ENCODE results near the gene KRTAP10-1.
"Not testable (repeated sequence)": the region's sequence is repeated elsewhere in the genome, so short reads cannot be mapped to it uniquely, and the experiment has no call there.

The KRTAP10-1 gene, protein sequence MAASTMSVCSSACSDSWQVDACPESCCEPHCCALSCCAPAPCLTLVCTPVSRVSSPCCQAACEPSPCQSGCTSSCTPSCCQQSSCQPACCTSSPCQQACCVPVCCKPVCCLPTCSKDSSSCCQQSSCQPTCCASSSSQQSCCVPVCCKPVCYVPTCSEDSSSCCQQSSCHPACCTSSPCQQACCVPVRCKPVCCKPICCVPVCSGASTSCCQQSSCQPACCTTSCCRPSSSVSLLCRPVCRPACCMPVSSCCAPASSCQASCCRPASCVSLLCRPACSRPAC

DNA sequence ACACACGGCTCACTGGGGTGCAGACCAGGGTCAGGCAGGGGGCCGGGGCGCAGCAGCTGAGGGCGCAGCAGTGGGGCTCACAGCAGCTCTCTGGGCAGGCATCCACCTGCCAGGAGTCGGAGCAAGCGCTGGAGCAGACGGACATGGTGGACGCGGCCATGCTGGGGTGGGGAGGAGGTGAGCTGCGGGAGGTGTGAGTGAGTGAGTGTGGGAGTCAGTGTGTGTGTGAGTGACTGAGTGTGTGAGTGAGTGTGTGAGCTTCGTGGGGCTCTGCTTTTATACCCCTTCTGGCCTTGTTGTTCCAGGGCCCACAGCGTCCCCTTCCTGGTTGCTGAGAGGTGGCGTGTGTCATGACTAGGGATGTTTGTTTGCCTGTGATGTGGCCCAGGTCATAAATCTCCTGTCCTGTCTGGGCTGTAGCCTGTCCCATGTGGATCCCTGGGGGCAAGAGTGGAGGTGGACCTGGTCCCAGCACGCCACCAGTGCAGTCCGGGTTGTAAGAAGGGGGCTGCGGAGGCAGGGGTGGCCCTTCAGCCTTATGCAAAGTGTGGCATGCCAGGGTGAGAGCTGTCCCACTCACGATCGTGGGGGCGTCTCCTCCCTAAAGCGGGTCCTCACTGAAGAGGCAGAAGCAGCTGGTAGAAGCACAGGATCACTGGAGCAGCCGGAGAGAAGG lies at the start of gene KRTAP10-1:
Gene KRTAP10-1 (minus strand): TSS at position 205 of the 676 bp plus-strand sequence. CDS start 45 bp downstream, at position 160.
- no peak for DNase-seq

DNA sequence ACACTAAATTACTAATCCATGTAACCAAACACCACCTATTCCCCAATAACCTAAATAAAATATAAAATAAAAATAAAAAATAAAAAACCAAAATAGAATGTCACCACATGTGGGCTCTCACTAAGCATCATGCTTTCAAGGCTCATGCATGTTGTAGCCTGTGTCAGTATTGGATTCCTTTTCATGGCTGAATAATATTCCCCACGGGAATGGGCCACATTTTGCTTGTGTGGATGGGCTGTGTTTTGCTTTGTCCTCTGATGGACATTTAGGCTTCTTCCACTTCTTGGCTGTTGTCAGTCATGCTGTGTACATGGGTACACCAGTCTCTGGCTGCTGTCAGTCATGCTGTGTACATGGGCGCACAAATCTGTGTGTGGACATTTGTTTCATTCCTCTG lies 49.1 kb upstream of the KRTAP10-1 start:
- no peak for DNase-seq

DNA sequence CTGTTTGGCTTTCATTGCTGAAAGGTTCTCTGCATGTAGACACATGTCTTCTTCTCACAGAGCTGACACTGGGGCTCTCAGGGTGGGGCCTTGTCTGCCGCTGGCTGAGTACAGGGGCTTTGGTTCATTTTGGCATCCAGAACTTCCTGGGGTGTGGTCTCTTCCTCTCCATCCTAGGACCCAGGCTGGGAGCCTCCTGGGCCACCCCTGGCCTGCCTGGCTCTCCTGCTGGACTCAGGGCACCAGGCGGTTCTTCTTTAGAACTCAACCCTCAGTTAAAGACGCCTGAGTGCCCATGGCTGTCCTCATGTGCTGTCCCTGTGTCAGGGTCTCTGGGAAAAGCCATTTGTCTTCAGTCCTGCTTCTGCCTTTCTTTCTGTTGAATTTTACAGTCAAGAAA lies 45.9 kb upstream of the KRTAP10-1 start:
- DNase-seq = no peak

DNA sequence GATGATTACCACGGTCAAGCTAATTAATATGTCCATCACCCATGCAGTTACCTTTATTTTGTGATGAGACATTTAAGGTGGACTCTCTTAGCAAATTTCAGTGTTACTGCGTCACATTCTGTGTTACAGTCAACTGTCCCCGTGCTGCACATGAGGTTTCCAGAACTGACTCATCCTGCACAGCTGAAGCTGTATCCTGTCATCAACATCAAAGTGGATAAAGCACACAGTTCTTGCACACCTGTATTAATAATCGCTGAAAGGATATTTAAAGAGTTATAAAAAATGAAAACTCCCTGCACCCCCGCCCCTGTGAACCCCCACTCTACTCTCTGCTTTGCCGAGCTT lies 43.8 kb upstream of the KRTAP10-1 start:
- DNase-seq = no peak

DNA sequence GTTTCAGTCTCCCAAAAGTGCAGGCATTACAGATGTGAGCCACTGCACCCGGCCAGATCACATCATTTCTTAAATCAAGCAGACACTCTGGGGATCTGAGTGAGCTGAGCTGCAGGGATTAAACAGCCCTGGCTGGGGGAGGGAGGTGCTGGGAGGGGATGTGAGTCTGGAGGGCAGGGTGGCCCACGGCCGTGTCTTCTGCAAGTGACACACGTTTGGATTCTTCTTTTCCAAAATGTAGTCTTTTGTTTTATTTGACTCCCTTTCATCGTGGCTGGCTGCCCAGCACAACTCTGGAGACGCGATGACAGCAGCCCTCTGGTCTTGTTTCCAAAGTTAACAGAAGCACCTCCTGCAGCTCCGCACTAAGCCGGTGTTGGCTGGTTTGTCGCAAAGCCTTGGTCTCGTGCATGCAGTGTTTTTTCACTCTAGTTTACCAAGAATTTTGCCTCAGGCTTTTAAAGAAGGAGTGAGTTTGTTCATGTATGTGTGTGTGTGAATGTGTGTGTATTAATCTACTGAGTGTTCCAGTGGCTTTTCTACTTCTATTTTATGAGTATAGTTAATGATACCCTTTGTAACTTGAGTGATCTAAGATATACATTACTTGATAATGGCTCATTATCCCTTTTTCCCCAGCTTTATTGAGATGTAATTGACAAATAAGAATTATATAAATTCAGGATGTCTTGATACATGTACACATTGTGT lies 43.2 kb upstream of the KRTAP10-1 start:
- DNase-seq = no peak

DNA sequence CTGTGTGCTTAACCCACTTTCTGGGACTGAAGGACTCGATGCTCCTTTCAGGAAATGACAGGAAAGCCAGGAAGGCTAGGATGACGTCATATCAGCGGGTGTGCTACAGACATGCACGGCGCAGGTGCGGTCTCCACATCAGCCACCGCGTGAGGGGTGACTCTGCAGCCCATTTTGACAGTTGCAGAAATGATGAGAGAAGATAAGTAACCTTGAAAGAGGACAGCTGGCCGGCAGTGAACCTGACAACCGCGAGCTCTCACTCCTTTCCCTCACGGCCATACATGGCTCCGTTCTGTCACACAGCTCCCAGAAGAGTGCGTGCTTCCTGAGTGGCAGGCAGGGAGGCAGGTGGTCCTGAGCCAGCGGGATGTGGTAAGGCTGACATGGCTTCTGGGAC lies 42.1 kb upstream of the KRTAP10-1 start:
- DNase-seq = no peak

DNA sequence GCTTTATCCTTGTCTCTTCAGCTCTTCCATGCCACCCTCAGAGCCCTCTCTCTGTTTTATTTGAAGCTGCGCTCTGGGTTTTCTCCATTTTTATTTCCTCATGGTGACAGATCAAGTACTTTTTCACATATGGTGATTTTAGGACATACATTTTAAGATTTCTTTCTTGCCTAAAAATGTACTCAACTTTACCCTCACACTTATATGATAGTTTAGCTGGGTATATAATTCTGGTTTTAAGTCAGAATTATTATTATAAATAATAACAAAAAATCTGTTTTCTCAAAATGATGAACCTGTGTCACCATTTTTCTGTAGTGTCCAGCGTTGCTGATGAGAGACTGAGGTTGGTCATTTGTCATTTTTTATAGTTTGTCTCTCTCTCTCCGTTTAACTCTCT lies 41.2 kb upstream of the KRTAP10-1 start:
- DNase-seq = no peak

DNA sequence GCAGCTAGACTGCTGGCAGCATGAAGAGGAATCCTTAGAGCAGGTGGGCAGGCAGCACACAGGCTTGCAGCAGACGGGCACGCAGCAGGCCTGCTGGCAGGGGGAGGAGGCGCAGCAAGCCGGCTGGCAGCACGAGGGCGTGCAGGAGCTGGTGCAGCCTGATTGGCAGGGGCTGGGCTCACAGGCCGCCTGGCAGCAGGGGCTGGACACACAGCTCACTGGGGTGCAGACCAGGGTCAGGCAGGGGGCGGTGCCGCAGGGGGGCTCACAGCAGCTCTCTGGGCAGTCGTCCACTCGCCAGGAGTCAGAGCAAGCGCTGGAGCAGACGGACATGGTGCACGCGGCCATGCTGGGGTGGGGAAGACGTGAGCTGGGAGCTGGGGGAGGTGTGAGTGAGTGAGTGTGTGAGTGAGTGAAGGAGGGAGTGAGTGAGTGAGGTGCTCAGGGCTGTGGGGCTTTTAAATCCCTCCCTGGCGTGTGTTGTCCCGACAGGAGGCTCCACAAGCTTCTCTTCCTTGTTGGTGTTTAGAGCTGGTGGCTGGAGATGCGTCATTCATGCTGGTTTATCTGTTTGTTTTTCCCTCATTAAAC lies 40.3 kb upstream of the KRTAP10-1 start, which contains the start of gene KRTAP10-5:
Gene KRTAP10-5 (minus strand): TSS at position 374 of the 591 bp plus-strand sequence. CDS start 26 bp downstream, at position 348.
- not testable (repeated sequence) for DNase-seq

DNA sequence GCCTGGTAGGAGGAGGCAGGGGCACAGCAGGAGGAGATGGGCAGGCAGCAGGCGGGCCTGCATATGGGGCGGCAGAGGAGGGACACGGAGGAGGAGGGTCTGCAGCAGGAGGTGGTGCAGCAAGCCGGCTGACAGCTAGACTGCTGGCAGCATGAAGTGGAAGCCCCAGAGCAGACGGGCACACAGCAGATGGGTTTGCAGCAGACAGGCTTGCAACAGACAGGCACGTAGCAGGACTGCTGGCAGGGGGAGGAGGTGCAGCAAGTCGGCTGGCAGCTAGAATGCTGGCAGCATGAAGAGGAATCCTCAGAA lies 39.8 kb upstream of the KRTAP10-1 start:
- DNase-seq = no peak

DNA sequence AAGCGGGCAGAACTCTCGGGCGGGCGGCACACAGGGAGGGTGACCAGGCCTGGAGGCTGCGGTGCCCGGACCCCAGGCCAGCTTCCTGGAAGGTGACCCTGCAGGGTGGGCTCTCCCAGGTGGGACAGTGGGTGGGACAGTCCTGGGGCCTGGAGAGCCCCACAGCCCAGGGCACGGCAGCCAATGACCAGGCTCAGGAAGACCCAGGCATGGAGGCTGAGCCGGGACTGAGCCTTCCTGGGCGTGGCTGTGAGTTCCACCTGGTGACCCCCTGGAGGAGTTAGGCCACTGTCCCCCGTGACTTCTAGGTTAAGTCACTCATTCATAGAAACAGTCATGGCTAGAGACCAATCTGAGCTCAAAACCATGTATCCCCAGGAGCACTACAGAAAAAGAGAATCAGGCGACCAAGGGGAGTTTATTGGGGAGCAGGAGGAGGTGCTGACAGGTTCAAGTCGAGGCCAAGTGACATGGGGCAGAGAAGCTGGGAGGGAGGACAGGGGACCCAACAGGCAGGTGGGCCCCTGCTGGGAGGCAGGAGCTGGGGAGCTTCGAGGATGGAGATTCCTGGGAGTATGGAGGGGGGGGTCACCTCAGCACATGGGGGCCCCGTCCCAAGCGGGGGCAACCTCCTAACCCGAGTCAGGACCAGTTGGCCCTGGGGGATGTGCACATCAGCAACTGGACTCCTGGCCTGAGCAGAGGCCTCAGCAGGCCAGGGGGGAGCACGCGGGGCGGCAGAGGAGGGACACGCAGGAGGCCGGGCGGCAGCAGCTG lies 39.2 kb upstream of the KRTAP10-1 start:
- DNase-seq = no peak

DNA sequence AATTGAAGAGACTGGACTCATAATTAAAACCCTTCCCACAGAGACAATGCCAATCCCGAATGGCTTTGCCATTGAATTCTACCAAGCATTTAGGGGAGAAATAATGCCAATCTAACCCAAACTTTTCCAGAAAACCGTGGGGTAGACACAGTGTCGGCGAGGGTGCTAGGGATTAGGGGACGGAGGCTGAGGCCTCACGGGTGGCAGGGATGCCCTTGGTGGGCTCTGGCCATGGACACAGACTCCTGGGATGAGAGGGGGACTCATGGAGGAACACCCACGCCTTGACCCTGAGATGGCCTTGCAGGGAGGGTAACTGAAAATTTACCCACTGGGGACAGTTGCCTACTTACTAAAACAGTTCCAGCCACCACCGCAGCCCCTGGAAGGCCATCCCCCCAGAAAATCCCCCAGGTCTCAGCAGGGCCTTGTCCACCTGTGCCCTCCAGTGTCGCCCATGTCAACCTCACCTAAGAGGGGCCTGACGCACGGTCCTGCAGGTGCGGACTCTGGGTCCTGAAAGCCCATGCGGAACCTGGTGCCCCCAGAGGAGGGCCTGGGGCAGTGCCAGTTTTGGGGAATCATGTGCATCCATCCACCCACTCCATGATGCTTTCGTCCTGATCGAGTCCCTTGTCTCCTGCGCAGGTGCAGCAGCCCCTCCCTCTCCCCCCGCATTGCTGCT lies 38.5 kb upstream of the KRTAP10-1 start:
- no peak for DNase-seq

DNA sequence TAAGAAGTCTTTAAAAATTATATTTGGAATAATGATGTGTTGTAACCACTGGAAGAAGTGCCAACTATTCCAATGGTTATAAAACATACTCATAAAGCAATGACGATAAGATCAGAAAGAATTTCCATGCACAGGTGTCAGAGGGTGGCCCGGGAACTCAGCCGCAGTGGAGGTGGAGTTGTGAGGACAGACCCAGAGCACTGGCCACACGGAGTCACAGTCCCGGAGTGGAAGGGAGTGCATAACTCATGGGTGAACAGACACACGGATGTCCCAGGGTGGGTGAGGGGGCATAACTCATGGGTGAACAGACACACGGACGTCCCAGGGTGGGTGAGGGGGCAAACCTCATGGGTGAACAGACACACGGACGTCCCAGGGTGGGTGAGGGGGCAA lies 36.0 kb upstream of the KRTAP10-1 start:
- no peak for DNase-seq

DNA sequence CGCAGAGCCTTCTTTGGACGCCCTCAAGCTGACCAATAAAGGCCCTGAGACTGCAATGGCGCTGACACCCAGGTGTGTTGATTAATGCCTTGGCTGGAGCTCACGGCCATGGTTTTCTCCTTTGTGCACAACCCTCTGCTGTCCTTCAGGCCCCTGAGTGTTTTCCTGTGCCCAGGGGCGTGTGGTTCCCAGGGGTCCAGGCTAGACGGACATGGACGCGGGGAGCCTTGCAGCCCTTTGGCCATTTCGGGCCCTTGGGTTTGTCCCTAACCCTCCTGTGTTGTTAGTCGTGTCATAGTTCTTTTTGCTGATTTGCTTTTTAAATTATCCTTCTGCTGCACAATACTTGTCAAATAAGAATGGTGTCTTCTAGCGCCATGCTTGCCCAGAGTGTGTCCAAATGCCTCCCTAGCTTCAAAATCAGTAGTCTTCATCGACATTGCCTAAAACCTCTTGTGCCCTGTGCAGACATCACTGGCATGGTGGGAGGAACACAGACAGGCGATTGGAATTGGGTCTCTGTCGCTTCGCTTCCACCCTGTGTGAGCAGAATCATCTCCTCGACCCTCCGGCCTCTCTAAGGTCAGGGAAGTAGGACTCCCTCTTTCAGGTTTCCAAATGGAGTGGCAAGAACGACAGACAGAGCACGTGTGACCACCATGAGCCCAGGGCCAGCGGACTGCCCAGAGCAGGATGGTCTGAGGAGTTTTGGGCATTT lies 35.5 kb upstream of the KRTAP10-1 start:
- no peak for DNase-seq

DNA sequence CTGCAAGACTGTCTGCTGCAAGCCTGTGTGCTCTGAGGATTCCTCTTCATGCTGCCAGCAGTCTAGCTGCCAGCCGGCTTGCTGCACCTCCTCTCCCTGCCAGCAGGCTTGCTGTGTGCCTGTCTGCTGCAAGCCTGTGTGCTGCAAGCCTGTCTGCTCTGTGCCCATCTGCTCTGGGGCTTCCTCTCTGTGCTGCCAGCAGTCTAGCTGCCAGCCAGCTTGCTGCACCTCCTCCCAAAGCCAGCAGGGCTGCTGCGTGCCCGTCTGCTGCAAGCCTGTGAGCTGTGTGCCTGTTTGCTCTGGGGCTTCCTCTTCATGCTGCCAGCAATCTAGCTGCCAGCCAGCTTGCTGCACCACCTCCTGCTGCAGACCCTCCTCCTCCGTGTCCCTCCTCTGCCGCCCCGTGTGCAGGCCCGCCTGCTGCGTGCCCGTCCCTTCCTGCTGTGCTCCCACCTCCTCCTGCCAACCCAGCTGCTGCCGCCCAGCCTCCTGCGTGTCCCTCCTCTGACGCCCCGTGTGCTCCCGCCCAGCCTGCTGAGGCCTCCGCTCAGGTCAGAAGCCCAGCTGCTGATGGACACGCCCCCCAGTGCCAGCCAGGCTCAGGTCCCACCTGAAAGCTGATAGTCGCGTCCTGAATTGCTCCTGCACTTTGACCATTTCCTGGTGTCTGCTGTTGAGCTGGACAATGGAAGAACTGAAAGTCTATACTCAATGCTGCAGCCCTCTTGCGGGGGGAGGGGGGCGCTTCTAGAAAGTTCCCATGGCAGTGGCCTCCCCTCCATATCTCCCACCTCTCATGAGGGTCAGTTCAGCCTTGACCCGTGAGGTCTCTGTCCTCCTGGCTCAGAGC lies 34.7 kb upstream of the KRTAP10-1 start:
- DNase-seq = no peak

DNA sequence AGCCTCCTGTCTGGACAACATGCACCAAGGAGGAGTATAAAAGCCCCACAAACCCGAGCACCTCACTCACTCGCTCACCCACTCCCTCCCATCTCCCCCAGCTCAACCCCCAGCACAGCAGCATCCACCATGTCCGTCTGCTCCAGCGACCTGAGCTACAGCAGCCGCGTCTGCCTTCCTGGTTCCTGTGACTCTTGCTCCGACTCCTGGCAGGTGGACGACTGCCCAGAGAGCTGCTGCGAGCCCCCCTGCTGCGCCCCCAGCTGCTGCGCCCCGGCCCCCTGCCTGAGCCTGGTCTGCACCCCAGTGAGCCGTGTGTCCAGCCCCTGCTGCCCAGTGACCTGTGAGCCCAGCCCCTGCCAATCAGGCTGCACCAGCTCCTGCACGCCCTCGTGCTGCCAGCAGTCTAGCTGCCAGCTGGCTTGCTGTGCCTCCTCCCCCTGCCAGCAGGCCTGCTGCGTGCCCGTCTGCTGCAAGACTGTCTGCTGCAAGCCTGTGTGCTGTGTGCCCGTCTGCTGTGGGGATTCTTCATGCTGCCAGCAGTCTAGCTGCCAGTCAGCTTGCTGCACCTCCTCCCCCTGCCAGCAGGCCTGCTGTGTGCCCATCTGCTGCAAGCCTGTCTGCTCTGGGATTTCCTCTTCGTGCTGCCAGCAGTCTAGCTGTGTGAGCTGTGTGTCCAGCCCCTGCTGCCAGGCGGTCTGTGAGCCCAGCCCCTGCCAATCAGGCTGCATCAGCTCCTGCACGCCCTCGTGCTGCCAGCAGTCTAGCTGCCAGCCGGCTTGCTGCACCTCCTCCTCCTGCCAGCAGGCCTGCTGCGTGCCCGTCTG lies 33.8 kb upstream of the KRTAP10-1 start, which contains the start of gene KRTAP10-4:
Gene KRTAP10-4 (plus strand): TSS at position 100 of the 827 bp plus-strand sequence. CDS start 30 bp downstream, at position 130.
- not testable (repeated sequence) for DNase-seq

DNA sequence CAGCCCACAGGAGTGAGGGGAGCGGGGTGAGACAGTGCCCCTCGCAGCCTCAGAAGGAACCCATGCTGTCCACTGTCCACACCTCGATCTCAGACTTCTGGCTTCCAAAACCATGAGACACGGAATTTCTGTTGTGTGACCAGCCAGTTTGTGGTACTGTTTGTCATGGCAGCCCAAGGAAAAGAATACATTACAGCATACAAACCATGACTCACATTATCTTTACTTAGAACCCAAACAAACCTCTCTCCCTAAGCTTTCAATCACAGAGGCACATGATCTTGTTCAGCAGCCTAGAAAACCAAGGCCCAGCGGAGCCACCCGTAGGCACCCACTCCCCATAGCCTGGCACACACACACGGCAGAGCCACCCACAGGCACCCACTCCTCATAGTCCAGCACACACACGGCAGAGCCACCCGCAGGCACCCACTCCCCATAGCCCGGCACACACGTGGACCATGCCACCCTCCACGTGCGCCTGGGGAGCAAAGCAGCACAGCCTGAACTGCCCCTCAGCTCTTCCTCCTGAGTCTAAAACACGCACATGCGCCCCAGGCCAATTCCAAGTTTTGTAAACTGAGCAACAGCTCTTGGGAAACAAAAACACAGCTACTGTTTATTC lies 33.1 kb upstream of the KRTAP10-1 start:
- DNase-seq = no peak

DNA sequence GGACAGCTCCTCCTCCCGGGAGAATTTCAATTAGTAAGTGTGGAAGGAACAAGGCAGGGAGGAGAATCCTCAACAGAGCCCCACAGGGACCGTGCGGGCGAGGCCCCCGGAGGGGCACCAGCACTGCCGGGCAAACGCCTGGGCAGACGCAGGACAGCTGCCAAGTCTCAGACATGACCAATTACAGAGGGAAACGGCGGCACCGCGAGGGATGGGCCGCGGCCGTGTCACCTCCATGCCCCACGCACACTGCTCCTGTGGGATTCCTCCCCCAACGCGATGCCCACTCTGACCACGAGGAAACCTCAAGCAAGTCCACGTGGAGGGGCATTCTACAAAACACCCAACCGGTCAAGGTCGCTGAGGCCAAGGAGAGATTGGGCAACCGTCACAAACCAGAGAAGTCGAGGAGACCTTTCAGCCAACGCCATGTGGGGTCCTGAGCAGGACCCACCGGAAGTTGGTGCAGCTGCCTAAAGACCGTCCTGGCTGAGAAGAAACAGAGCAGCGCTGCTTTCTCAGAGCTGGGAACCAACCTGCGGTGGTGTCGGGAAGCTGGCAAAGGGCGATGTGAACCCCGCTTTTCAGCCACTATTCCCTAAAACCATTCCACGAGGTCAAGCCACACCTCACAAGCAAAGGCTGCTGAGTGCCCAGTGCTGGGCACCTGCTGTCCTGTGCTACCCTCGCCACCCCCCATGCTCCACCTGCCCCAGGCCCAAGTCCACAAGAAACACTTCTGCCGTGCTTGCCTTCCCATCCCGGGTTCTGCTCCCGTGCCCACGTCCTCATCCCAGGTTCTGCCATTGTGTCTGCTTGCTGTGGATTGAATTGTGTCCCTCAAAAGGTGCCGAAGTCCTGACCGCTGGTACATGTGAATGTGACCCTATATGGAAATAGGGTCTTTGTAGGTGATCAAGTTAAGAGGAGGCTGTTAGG lies 32.1 kb upstream of the KRTAP10-1 start:
- DNase-seq = no peak

DNA sequence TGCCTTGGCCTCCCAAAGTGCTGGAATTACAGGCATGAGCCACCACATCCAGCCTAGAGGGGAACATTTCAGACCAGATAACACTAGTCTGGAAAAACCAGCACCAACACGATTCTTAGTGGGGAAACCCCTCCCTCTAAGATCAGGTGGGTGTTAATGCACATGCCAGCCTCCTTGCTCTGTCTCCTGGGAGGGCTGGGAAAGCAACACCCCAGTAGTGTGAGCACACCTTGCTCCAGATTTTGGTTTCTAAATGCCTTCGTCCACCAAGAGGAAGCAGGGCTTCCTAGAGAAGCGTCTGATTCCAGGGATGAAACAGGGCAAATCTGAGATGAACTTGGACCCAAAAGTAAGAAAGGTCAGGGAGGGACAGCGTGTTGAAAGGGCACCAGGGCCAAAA lies 31.3 kb upstream of the KRTAP10-1 start:
- no peak for DNase-seq
